T-cell (primary cell): Measurements from ENCODE around the gene PVALB. TPM values are rescaled to one million over a fixed set of nuclear protein-coding genes. Genes with fewer than 3 reads are reported as not detected.
"Not testable (repeated sequence)": the region's sequence is repeated elsewhere in the genome, so short reads cannot be mapped to it uniquely, and the experiment has no call there.

Source experiments
- ATAC-seq, 4 experiments: fragments of 200-7000 bp in 3 of 4; fragments of 150-1000 bp in 1 of 4; cut with Tn5 transposase; replicated peaks in 1 of 4; 1 replicate in 3 of 4; 2 replicates in 1 of 4; pipeline ENCODE4 v1.10.0; 2021; ENCODE audit warnings: moderate library complexity in 3 of 4, mild to moderate bottlenecking in 2 of 4, moderate number of reproducible peaks in 1 of 4
- CTCF ChIA-PET, 2 donors: fragments of 300-600 bp; sonication (Branson Sonifier 250); formaldehyde crosslinking; loops; one replicate each; lab custom pipeline; 2022; ENCODE audit warnings: antibody characterized with exemption in 2 of 2; lab: Charles Lee
- POLR2A ChIA-PET, 2 donors: fragments of 300-600 bp; sonication (Branson Sonifier 250); formaldehyde crosslinking; loops; one replicate each; lab custom pipeline; 2022; ENCODE audit warnings: antibody characterized with exemption in 2 of 2; lab: Charles Lee
- DNase-seq, 35 experiments: peaks; one replicate each; pipeline versions ENCODE4 v3.0.0 to v3.0.0-alpha.2; 2013 to 2023
- H3K27ac ChIP-seq: one replicate; pipeline ENCODE4 v1.5.1; 2013; ENCODE audit warnings: low read length
- H3K27me3 ChIP-seq, 2 experiments: replicated peaks in 1 of 2; 1 replicate in 1 of 2; 2 replicates in 1 of 2; pipeline versions ENCODE4 v1.6.1 to v1.7.0; 2013; ENCODE audit warnings: low read length in 1 of 2, mixed read lengths in 1 of 2; ENCODE audit not compliant: control insufficient read depth in 2 of 2, insufficient read depth in 2 of 2; ENCODE audit errors: extremely low read depth in 1 of 2
- H3K36me3 ChIP-seq, 2 donors: 1 replicate in 1 of 2; 2 replicates in 1 of 2; pipeline versions ENCODE4 v1.6.1 to v1.7.0; 2013; ENCODE audit warnings: low read length in 1 of 2; ENCODE audit not compliant: control insufficient read depth in 2 of 2, insufficient read depth in 1 of 2; ENCODE audit errors: extremely low read depth in 1 of 2
- H3K4me1 ChIP-seq, 2 experiments: 1 replicate in 1 of 2; 2 replicates in 1 of 2; pipeline versions ENCODE4 v1.6.1 to v1.7.0; 2013; ENCODE audit warnings: low read length in 2 of 2, mixed read lengths in 1 of 2; ENCODE audit not compliant: insufficient read depth in 2 of 2, control insufficient read depth in 1 of 2; ENCODE audit errors: extremely low read depth in 1 of 2
- H3K4me3 ChIP-seq, 2 donors: 1 replicate in 1 of 2; 2 replicates in 1 of 2; pipeline versions ENCODE4 v1.5.1 to v1.7.0; 2013; ENCODE audit warnings: mild to moderate bottlenecking in 2 of 2, low read length in 1 of 2, moderate library complexity in 1 of 2; ENCODE audit not compliant: control insufficient read depth in 1 of 2; ENCODE audit errors: extremely low read depth in 1 of 2
- H3K9me3 ChIP-seq: 2 replicates; pipeline ENCODE4 v1.7.0; 2013
- H3K27ac Mint-ChIP-seq, 2 donors: one replicate each; pipeline ENCODE4 v1.8.0; 2020 to 2021; ENCODE audit warnings: mild to moderate bottlenecking in 2 of 2, mixed read lengths in 2 of 2
- H3K27me3 Mint-ChIP-seq, 2 donors: one replicate each; pipeline ENCODE4 v1.8.0; 2021 to 2022; ENCODE audit warnings: mixed read lengths in 2 of 2
- H3K36me3 Mint-ChIP-seq: one replicate; pipeline ENCODE4 v1.8.0; 2021; ENCODE audit warnings: mixed read lengths
- H3K4me1 Mint-ChIP-seq, 3 donors: one replicate each; pipeline ENCODE4 v1.8.0; 2020 to 2022; ENCODE audit warnings: mixed read lengths in 3 of 3, mild to moderate bottlenecking in 1 of 3
- H3K4me3 Mint-ChIP-seq, 3 donors: one replicate each; pipeline ENCODE4 v1.8.0; 2020 to 2022; ENCODE audit warnings: mild to moderate bottlenecking in 3 of 3, mixed read lengths in 3 of 3, moderate library complexity in 3 of 3
- H3K9me3 Mint-ChIP-seq, 3 donors: one replicate each; pipeline ENCODE4 v1.8.0; 2020 to 2022; ENCODE audit warnings: mixed read lengths in 3 of 3
- WGBS: methylation state at CpG from one replicate; pipeline ENCODE4 v1.1.5; 2013; ENCODE audit warnings: missing lambda C conversion rate; ENCODE audit not compliant: insufficient coverage; 5-methylcytosine and 5-hydroxymethylcytosine counted together
- total RNA-seq, 35 experiments: library from RNA in 6 of 35; stranded (reverse) in 6 of 35; fragments of 120-200 nt in 1 of 35; gene quantifications; one replicate each; pipeline versions ENCODE4 v1.2.1 to v1.2.4 and lab custom pipeline; 2013 to 2026

Gene PVALB
- total RNA-seq, 5 donors from 2014 or later (not counting 1 experiment from before 2014, with no cell fraction given), result not detected

DNA sequence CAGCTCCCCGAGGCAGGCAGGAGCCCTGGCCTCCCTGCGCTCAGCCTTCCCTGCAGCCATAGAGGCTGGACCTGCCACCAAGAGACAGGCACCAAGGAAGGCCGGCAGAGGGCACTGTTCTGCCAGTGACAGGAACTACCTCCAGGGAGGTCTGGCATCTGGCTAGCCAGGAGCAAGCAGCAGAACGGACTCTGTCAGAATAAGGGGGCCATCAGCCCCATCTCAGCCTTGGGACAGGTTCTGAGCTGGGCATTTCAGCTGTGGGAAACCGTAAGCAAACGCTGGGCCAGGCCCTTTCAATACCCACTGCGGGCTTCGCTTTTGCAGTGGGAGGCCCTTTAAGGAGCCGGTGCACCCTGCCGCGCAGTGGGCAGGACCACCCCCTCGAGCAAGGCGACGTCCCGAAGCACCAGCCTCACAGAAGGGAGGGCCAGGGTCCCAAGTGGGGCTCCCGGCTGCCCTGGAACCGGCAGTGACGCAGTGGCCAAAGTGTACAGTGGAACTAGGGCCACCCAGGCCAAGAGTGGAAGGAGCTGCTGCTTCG, 59.1 kb downstream of the PVALB start:
- ATAC-seq (peak; percentile 70 to 87 (median 84)), DNase-seq (peak; percentile 29 to 77 (median 64))
- H3K9me3 ChIP-seq, result no peaks in the 10 kb centered on the region
- Mint-ChIP-seq H3K4me3 (no peak overlapping the region), H3K4me1 (peaks cover 5 to 11% (median 7%) of the 10 kb centered on the region in 3 donors), H3K36me3 (peaks cover 5% of the 10 kb centered on the region), H3K9me3 (no peaks in the 10 kb centered on the region), H3K27ac (no peak overlapping the region), H3K27me3 (peaks cover 10 to 22% of the 10 kb centered on the region in 2 donors)
- H3K4me1 ChIP-seq, result peaks cover 0 to 12% of the 10 kb centered on the region in 2 experiments
- WGBS, result 65% methylated on average over 18 of the region's 19 CpGs
- H3K36me3 ChIP-seq, result peaks cover 0 to 4% of the 10 kb centered on the region in 2 donors
- ChIA-PET CTCF (interaction anchor here (1.0 to 1.9 kb wide), 3 partner anchors 18 to 220 kb away, joined by 4 to 6 read pairs (median 4); partner anchors contain the start of gene IFT27 (in 1 of the 2)), POLR2A (no interaction called here)
- H3K27ac ChIP-seq, result no peak overlapping the region
- H3K4me3 ChIP-seq, result no peak overlapping the region
- H3K27me3 ChIP-seq, result peaks cover 0 to 28% of the 10 kb centered on the region in 2 experiments

DNA sequence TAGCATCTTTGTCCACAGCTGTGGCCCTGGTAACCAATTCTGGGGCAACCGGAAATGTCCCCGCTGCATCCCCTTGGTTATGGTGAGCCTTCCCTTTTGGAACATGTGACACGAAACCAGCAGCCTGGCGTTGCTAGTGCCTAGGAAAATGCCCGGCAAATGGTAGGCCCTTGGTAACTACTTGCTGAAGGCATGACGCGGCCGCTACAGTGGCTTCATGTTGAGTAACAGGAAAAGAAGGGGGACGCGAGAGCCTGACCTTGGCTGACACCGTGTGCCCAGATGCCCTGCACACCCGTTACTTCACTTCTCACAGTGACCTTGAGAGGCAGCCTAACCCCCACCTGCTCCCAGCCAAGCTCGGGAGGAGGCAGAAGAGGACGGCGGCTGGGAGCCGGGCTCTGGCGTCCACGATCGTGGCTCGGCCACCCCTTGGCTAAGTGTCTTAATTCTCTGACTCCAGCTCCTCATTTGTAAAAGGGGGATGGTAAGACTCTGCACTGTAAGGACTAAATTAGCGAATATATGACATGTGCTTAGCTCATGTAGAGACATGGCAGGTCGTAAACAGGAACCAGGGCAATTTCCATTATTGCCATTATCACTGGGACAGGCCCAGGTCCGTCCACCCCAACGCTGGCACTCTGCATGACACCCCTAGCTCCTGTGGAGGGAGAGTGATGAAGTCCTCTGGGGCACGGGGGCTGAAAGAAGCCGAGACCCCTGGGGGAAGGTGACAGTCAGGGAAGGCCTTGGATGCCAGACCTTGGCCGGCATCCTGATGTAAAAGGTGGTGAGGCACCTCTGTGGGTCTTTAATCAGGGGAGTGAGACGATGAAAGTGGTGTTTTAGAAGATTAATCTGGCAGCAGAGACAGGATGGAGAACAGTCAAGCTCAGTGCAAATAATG, 59.8 kb downstream of the PVALB start:
- no peaks in the 10 kb centered on the region for H3K9me3 Mint-ChIP-seq
- Histone ChIP-seq H3K9me3 (no peaks in the 10 kb centered on the region), H3K36me3 (no peaks in the 10 kb centered on the region), H3K27me3 (peaks cover 0 to 28% of the 10 kb centered on the region in 2 experiments), H3K4me1 (peaks cover 0 to 12% of the 10 kb centered on the region in 2 experiments), H3K4me3 (no peak overlapping the region), H3K27ac (no peak overlapping the region)
- WGBS, result 73% methylated on average over 9 of the region's 28 CpGs
- CTCF ChIA-PET, result interaction anchor here (1.0 to 1.9 kb wide), 3 partner anchors 14 to 220 kb away, joined by 4 read pairs; no protein-coding TSS in a partner anchor
- H3K27me3 Mint-ChIP-seq, result peaks cover 15 to 27% of the 10 kb centered on the region in 2 donors
- H3K4me3 Mint-ChIP-seq, result no peak overlapping the region
- no peaks in the 10 kb centered on the region for H3K36me3 Mint-ChIP-seq
- no peak for DNase-seq
- ATAC-seq, result no peak
- H3K27ac Mint-ChIP-seq, result no peak overlapping the region
- peaks cover 5 to 11% (median 7%) of the 10 kb centered on the region in 3 donors for H3K4me1 Mint-ChIP-seq
- POLR2A ChIA-PET, result interaction anchor here in 1 of 2 donors (0.5 kb wide), 1 partner anchor 208 kb away, joined by 6 read pairs; no protein-coding TSS in a partner anchor

DNA sequence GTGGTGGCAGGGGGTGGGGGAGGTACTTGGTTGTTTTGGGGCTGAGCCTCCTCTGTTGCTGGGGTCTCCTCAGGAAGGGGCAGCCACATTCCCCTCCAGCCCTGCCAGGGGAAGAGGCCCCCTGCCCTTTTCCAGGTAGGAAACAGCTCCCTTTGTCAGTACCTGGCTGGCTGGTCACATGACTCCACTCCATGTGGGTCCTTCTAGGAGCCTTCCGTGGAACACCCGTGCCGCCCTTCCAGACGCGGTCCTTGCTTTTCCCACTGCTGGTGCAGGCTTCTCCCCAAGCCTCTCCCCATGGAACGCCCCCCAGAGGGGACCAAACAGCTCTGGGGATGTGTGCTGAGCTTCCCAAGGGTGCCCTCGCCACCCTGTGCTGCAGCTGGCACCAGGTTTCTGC, 60.8 kb downstream of the PVALB start:
- H3K4me3 Mint-ChIP-seq, result no peak overlapping the region
- DNase-seq (no peak), ATAC-seq (no peak)
- H3K36me3 ChIP-seq, result no peaks in the 10 kb centered on the region
- peaks cover 0 to 12% of the 10 kb centered on the region in 2 experiments for H3K4me1 ChIP-seq
- H3K9me3 Mint-ChIP-seq, result no peaks in the 10 kb centered on the region
- H3K4me1 Mint-ChIP-seq, result peaks cover 5 to 11% (median 7%) of the 10 kb centered on the region in 3 donors
- no peak overlapping the region for H3K4me3 ChIP-seq
- H3K27me3 Mint-ChIP-seq, result peaks cover 15 to 27% of the 10 kb centered on the region in 2 donors
- H3K27ac Mint-ChIP-seq, result no peak overlapping the region
- H3K9me3 ChIP-seq, result no peaks in the 10 kb centered on the region
- ChIA-PET CTCF (interaction anchor here (0.8 to 1.2 kb wide), 2 partner anchors 15 to 71 kb away, joined by 4 to 5 read pairs; no protein-coding TSS in a partner anchor), POLR2A (no interaction called here)
- H3K36me3 Mint-ChIP-seq, result no peaks in the 10 kb centered on the region
- H3K27me3 ChIP-seq, result peaks cover 0 to 28% of the 10 kb centered on the region in 2 experiments
- 53% methylated on average over 6 of the region's 7 CpGs for WGBS
- H3K27ac ChIP-seq, result no peak overlapping the region

DNA sequence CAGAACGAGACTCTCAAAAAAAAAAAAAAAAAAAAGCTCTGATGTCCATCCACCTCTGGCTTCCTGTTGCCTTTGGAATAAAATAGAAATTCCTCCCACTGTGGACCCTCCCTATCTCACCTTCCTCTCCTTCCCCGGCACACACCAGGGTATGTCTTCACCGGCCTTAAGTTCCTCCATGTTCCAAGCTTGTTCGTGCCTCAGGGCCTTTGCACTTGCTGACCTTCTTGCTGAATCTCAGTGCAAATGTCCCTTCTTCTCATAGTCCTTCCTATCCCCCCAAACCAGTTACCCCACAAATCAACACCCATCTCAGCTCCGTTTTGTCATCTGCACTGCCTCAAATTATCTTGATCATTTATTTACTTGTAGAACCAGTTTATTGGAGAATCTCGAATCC, 61.5 kb downstream of the PVALB start:
- Mint-ChIP-seq H3K9me3 (no peaks in the 10 kb centered on the region), H3K27ac (no peak overlapping the region), H3K4me3 (no peak overlapping the region), H3K36me3 (no peaks in the 10 kb centered on the region), H3K27me3 (peaks cover 15 to 27% of the 10 kb centered on the region in 2 donors), H3K4me1 (peaks cover 5 to 11% (median 7%) of the 10 kb centered on the region in 3 donors)
- ChIA-PET CTCF (interaction anchor here in 1 of 2 donors (0.6 to 0.8 kb wide), 2 partner anchors 70 to 224 kb away, joined by 5 read pairs; no protein-coding TSS in a partner anchor), POLR2A (no interaction called here)
- WGBS, result 85% methylated on average over 5 of the region's 6 CpGs
- H3K4me3 ChIP-seq, result no peak overlapping the region
- DNase-seq (no peak), ATAC-seq (no peak)
- peaks cover 0 to 12% of the 10 kb centered on the region in 2 experiments for H3K4me1 ChIP-seq
- H3K9me3 ChIP-seq, result no peaks in the 10 kb centered on the region
- no peaks in the 10 kb centered on the region for H3K36me3 ChIP-seq
- peaks cover 0 to 28% of the 10 kb centered on the region in 2 experiments for H3K27me3 ChIP-seq
- H3K27ac ChIP-seq, result no peak overlapping the region

DNA sequence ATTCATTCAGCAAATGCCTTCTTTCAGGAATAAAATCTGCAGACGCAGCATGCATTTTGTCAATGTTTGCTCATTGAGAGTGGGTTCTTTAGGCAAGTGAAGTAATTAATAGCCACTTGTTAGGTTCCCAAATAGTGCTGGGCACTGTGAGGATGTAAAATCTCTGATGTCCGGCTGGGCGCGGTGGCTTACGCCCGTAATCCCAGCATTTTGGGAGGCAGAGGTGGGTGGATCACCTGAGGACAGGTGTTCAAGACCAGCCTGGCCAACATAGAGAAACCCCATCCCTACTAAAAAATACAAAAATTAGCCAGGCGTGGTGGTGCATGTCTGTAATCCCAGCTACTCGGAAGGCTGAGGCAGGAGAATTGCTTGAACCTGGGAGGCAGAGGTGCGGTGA, 62.0 kb downstream of the PVALB start:
- Mint-ChIP-seq H3K27me3 (peaks cover 15 to 27% of the 10 kb centered on the region in 2 donors), H3K4me1 (peaks cover 5 to 11% (median 7%) of the 10 kb centered on the region in 3 donors)
- H3K36me3 Mint-ChIP-seq, POLR2A ChIA-PET, H3K9me3 ChIP-seq, H3K9me3 Mint-ChIP-seq, H3K27ac ChIP-seq, H3K36me3 ChIP-seq, ATAC-seq, DNase-seq, H3K4me3 ChIP-seq, H3K4me3 Mint-ChIP-seq, H3K27ac Mint-ChIP-seq: not testable (repeated sequence)
- H3K27me3 ChIP-seq, result peaks cover 0 to 28% of the 10 kb centered on the region in 2 experiments
- WGBS, result 97% methylated on average over 6 of the region's 9 CpGs
- peaks cover 0 to 12% of the 10 kb centered on the region in 2 experiments for H3K4me1 ChIP-seq
- CTCF ChIA-PET, result interaction anchor here in 1 of 2 donors (0.6 kb wide), 1 partner anchor 224 kb away, joined by 5 read pairs; no protein-coding TSS in a partner anchor

DNA sequence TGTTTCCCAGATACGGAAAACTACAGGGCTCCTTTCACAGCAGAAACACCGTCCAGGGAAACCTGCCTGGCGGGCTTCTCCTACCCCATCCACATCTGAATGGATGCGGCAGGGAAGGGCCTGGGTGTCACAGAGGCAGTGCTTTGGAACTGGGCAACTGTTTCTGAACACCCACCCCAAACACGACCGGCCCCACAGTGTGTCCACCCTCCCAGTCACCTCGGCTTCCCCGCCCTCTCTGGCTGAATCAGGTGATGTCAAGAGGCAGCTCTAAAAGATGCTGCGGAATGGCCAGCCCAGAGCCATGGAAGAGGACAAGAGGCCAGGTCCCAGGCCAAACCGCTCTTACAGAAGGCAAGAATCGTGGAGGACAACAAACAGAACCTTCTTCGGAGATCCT, 62.9 kb downstream of the PVALB start:
- Mint-ChIP-seq H3K9me3 (no peaks in the 10 kb centered on the region), H3K4me1 (peaks cover 5 to 11% (median 7%) of the 10 kb centered on the region in 3 donors), H3K27ac (no peak overlapping the region), H3K27me3 (peaks cover 15 to 27% of the 10 kb centered on the region in 2 donors), H3K4me3 (no peak overlapping the region), H3K36me3 (no peaks in the 10 kb centered on the region)
- POLR2A ChIA-PET, result no interaction called here
- 78% methylated on average over 6 of the region's 12 CpGs for WGBS
- Histone ChIP-seq H3K4me1 (peaks cover 0 to 12% of the 10 kb centered on the region in 2 experiments), H3K9me3 (no peaks in the 10 kb centered on the region), H3K36me3 (no peaks in the 10 kb centered on the region), H3K27ac (no peak overlapping the region), H3K27me3 (peaks cover 0 to 28% of the 10 kb centered on the region in 2 experiments), H3K4me3 (no peak overlapping the region)
- CTCF ChIA-PET, result no interaction called here
- ATAC-seq (no peak), DNase-seq (no peak)
